Bronchial epithelial cell (primary cell): ENCODE data around the gene ANXA5. TPM values are rescaled to one million over a fixed set of nuclear protein-coding genes. Genes with fewer than 3 reads are reported as not detected.

ENCODE experiments used
- DNase-seq: peaks from one replicate; pipeline ENCODE4 v3.0.0-alpha.2; 2010; ENCODE audit warnings: low read depth
- FAIRE-seq: peaks from 2 replicates; lab custom pipeline; 2011; peaks lifted over from hg19 to GRCh38; lab: Jason Lieb, UNC
- H3K27me3 ChIP-seq: 2 replicates; pipeline ENCODE4 v1.5.1; 2011; ENCODE audit warnings: low read length; ENCODE audit not compliant: control insufficient read depth, insufficient read depth
- H3K36me3 ChIP-seq: 2 replicates; pipeline ENCODE4 v1.5.1; 2011; ENCODE audit warnings: low read length; ENCODE audit not compliant: control insufficient read depth, insufficient read depth
- H3K4me3 ChIP-seq: 2 replicates; pipeline ENCODE4 v1.5.1; 2011; ENCODE audit warnings: mild to moderate bottlenecking, low read depth, low read length, control low read depth
- total RNA-seq: library from RNA; depleted of rRNA; stranded (reverse); fragments of >200 nt; gene quantifications from 2 replicates; pipeline ENCODE4 v1.2.1, GENCODE V29; 2014
- TF ChIP-seq, protein P1 (sequence below): IDR thresholded peaks from 2 replicates; pipeline ENCODE4 v1.5.1; 2011; ENCODE audit warnings: mild to moderate bottlenecking, moderate library complexity, low read length, control low read depth, inconsistent platforms; ENCODE audit not compliant: insufficient read depth, severe bottlenecking

The ANXA5 gene
- total RNA-seq, result 206 and 251 TPM in 2 replicates

DNA sequence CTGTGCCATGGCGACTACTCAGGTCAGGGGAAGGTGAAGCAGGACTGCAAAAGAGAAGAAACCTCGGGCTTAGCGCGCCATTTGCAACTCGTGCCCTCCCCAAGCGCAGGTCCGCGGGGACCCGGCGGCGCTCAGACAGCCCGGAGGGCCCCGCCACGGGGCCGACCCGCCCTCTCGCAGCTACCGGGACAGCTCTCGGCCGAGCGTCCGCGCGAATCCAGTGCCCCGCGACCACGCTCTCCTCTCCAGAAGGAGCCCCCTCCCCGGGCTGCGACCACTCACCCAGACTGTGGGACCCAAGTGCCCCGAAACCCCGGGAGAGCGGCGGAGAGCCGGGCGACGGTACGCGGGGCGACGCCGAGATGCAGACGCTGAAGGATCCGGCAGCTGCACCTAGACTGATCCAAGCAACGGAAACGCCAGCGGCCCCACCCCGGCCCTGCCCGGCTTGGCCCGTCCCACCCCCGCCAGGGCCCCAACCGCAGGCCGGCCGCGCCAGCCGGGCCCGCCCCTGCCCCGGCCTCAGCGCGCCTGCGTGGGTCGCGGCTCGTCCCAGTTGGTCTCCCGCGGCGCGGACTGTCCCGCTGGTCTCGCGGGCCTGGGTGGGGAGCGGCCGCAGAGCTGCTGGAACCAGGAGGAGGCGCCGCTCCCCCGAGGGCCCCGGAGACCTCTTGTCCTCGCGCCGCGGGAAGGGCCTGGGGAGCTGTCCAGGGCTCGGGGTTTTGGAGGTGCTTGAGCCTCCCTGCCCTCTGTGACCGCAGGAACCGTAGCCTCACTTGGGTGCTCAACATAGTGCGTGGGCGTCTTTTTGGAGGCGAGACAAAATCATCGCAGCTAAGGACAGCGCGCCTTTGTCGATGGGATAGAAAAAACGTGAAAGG lies at the start of gene ANXA5:
Gene ANXA5, minus strand, starts transcription at position 400 of the 881 bp plus-strand sequence. Its CDS starts 391 bp downstream, at position 9.
- no peaks in the 10 kb centered on the region for H3K36me3 ChIP-seq
- FAIRE-seq (no peak), DNase-seq (peak; percentile 66)
- TF ChIP-seq, protein P1, sequence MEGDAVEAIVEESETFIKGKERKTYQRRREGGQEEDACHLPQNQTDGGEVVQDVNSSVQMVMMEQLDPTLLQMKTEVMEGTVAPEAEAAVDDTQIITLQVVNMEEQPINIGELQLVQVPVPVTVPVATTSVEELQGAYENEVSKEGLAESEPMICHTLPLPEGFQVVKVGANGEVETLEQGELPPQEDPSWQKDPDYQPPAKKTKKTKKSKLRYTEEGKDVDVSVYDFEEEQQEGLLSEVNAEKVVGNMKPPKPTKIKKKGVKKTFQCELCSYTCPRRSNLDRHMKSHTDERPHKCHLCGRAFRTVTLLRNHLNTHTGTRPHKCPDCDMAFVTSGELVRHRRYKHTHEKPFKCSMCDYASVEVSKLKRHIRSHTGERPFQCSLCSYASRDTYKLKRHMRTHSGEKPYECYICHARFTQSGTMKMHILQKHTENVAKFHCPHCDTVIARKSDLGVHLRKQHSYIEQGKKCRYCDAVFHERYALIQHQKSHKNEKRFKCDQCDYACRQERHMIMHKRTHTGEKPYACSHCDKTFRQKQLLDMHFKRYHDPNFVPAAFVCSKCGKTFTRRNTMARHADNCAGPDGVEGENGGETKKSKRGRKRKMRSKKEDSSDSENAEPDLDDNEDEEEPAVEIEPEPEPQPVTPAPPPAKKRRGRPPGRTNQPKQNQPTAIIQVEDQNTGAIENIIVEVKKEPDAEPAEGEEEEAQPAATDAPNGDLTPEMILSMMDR, result peak; percentile 35
- H3K4me3 ChIP-seq, result peak within 1 kb of the TSS; percentile 73
- no peaks in the 10 kb centered on the region for H3K27me3 ChIP-seq

DNA sequence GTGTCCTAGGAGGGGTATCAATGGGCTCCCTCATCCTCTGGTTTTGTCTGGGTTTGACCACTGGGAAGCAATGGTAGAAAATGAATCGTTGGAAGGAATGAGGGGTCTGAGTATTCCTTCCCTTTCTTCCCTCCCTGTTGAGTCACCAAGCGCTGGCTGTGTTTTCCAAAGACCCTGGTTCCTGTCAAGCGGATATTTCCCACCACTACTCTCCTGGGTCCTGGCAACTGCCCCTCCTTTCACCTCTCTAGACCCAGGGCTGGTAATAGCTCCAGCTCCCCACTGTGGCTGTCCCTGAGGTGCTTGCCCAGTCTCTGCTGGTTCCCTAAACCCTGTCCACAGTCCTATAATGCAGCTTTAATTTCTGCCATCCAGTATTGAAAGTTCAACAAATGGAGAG lies 46.0 kb upstream of the ANXA5 start:
- FAIRE-seq (peak; percentile 40), DNase-seq (no peak)
- TF ChIP-seq, protein P1, result no peak

DNA sequence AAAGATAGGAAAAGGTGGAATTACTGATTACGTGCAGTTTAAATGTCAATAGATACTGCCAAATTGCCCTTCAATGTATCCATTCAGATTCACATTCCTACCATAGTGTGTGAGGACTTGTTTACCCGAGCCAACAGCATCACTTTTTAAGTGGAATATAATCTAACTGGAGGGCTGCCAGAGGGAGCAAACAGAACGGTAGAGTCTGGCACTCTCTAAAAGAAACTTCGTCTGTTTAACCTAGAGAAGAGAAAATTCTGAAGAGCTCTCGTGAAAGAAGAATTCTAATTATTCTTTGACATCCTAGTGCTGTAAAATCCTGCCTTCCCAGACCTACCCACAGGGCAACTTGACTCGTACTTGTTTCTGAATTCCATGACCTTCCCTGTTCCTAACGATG lies 45.0 kb upstream of the ANXA5 start:
- no peak for FAIRE-seq
- no peaks in the 10 kb centered on the region for H3K27me3 ChIP-seq
- TF ChIP-seq, protein P1, result no peak

More for the DNA sequence above, 46.0 kb upstream of the ANXA5 start:
- no peak overlapping the region for H3K4me3 ChIP-seq
- no peaks in the 10 kb centered on the region for H3K36me3 ChIP-seq
- H3K27me3 ChIP-seq, result no peaks in the 10 kb centered on the region

DNA sequence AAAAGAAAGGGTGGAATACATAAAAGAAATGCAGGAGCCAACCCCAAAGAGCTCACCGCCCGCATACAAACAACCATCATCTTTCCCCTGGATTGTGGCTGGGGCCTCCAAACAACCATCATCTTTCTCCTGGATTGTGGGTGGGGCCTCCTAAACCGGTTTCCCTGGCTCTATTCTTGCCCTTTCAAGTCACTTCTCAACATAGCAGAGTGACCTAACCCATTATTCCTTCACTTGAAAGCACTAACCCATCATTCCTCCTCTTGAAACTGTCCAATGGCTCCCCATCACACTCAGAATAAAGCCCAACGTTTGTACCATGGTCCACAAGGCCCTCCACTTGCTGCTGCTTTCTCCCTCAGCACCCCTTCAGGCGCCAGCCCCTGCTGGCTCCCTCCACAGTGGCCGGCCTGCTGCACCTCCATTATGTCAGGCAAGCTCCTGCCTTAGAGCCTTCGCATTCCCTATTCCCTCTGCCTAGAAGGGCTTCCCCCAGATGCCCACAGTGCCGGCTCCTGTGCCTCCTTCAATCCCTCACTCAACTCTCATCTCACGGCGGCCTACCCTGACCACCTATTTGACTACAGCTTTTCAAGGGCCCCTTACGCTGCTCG lies 44.1 kb upstream of the ANXA5 start:
- TF ChIP-seq, protein P1, result no peak
- Histone ChIP-seq H3K36me3 (no peaks in the 10 kb centered on the region), H3K4me3 (no peak overlapping the region), H3K27me3 (no peaks in the 10 kb centered on the region)
- peak; percentile 43 for DNase-seq
- FAIRE-seq, result no peak

More for the DNA sequence above, 45.0 kb upstream of the ANXA5 start:
- Histone ChIP-seq H3K4me3 (no peak overlapping the region), H3K36me3 (no peaks in the 10 kb centered on the region)
- no peak for DNase-seq

DNA sequence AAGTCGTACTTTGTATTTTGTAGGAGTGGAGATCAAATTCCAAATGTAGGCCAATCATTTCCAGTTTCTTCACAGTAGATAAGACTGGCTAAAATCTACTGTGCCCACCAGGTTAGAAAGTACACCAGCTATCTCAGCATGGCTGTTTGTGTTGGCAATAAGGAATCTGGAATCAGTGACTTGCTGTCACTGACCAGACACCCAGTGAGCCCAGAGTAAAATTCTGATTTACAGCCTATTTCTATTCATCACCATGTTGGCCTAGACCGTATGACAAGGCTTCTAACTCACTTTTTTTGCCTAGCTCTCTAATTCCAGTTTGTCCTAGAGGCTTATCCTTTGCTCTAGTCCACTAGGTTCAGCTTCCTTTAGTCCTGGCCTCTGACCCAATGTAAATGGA lies 42.8 kb upstream of the ANXA5 start:
- Histone ChIP-seq H3K36me3 (no peaks in the 10 kb centered on the region), H3K27me3 (no peaks in the 10 kb centered on the region), H3K4me3 (no peak overlapping the region)
- TF ChIP-seq, protein P1, result no peak
- no peak for FAIRE-seq
- DNase-seq, result no peak
